ENCODE measurements around the gene CCNA2.

GRCh38 chr4:121861426-121861825, 37.7 kb upstream of the CCNA2 start:
- TF ChIP-seq TCF12 (IDR thresholded peaks at IDR 0.05; ENCODE audit: low read depth): no peak
- no peak for TF ChIP-seq EP300 (IDR thresholded peaks at IDR 0.05; ENCODE audit: borderline replicate concordance)

Data from Ishikawa (cell line).